Measurements from ENCODE around the gene ZFHX3.

The ZFHX3 gene

DNA sequence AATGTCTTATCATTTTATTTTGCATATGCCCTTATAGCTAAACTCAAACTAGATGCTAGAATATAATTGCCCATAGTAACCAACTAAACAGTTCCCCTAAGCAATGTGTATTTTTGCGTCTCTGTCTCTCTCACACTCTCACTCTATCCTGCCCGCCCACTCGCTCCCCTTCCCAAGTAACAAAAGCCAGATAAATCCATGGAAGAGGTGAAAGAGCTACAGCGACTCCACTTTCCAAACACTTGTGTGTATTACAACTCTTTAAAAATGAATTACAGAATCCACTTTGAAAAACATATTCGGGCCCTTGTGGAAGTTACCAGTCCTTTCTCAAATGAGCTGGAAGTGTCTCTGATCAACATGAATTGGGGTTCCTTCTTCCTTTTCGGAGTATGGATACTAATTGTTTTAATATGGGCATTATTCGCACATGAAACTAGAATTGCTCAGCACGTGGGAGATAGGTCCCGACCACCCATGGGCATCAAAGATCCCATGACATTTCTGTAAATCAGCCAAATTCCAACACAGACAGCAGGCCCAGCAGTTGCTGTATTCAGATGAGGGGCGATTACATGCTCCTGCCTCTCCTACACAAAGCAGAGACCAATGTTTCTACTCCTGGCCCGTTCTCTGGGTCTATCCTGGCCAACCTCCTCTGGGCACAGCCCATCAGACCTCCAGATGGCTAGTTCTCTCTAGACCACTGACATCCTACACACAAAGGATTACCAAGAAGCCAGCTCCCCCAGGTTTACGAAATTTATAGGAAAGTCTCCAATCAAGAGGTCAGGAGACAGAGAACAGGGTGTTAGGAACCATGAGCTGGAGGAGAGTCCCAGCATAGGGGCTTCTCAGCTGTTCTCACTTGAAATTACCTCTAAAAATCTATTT is 121.5 kb downstream of the ZFHX3 start:
- no peak overlapping the region for H3K9ac ChIP-seq

GRCh38 chr16:72925631-72925979 is 122.3 kb downstream of the ZFHX3 start:
- Histone ChIP-seq H3K79me2 (ENCODE audit: insufficient read depth, low read depth) (no peaks in the 10 kb centered on the region), H3K27me3 (ENCODE audit: insufficient read depth, low read depth) (no peaks in the 10 kb centered on the region), H4K20me1 (ENCODE audit: insufficient read depth) (no peaks in the 10 kb centered on the region), H3K27ac (no peak overlapping the region), H3K9ac (no peak overlapping the region), H3K4me1 (ENCODE audit: low read depth, poor library complexity, severe bottlenecking) (no peaks in the 10 kb centered on the region), H3K4me2 (no peak overlapping the region), H3K4me3 (IDR thresholded peaks at IDR 0.05; ENCODE audit: insufficient read depth, low read depth, low read length) (no peak overlapping the region), H3K36me3 (ENCODE audit: insufficient read depth) (no peaks in the 10 kb centered on the region), H2AFZ (ENCODE audit: low read depth) (no peak overlapping the region)
- TF ChIP-seq, protein P1, sequence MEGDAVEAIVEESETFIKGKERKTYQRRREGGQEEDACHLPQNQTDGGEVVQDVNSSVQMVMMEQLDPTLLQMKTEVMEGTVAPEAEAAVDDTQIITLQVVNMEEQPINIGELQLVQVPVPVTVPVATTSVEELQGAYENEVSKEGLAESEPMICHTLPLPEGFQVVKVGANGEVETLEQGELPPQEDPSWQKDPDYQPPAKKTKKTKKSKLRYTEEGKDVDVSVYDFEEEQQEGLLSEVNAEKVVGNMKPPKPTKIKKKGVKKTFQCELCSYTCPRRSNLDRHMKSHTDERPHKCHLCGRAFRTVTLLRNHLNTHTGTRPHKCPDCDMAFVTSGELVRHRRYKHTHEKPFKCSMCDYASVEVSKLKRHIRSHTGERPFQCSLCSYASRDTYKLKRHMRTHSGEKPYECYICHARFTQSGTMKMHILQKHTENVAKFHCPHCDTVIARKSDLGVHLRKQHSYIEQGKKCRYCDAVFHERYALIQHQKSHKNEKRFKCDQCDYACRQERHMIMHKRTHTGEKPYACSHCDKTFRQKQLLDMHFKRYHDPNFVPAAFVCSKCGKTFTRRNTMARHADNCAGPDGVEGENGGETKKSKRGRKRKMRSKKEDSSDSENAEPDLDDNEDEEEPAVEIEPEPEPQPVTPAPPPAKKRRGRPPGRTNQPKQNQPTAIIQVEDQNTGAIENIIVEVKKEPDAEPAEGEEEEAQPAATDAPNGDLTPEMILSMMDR (conservative IDR thresholded peaks at IDR 0.05; ENCODE audit: low read depth, low read length) = no peak

More for the DNA sequence above, 121.5 kb downstream of the ZFHX3 start:
- no peak overlapping the region for H3K4me3 ChIP-seq (IDR thresholded peaks at IDR 0.05; ENCODE audit: insufficient read depth, low read depth, low read length)
- H3K36me3 ChIP-seq (ENCODE audit: insufficient read depth) = no peaks in the 10 kb centered on the region
- no peaks in the 10 kb centered on the region for H4K20me1 ChIP-seq (ENCODE audit: insufficient read depth)
- H3K79me2 ChIP-seq (ENCODE audit: insufficient read depth, low read depth) = no peaks in the 10 kb centered on the region
- no peaks in the 10 kb centered on the region for H3K27me3 ChIP-seq (ENCODE audit: insufficient read depth, low read depth)
- H3K27ac ChIP-seq = no peak overlapping the region
- H3K4me1 ChIP-seq (ENCODE audit: low read depth, poor library complexity, severe bottlenecking) = no peaks in the 10 kb centered on the region
- TF ChIP-seq, protein P1 (conservative IDR thresholded peaks at IDR 0.05; ENCODE audit: low read depth, low read length) = no peak
- H2AFZ ChIP-seq (ENCODE audit: low read depth) = no peak overlapping the region
- H3K4me2 ChIP-seq = no peak overlapping the region

DNA sequence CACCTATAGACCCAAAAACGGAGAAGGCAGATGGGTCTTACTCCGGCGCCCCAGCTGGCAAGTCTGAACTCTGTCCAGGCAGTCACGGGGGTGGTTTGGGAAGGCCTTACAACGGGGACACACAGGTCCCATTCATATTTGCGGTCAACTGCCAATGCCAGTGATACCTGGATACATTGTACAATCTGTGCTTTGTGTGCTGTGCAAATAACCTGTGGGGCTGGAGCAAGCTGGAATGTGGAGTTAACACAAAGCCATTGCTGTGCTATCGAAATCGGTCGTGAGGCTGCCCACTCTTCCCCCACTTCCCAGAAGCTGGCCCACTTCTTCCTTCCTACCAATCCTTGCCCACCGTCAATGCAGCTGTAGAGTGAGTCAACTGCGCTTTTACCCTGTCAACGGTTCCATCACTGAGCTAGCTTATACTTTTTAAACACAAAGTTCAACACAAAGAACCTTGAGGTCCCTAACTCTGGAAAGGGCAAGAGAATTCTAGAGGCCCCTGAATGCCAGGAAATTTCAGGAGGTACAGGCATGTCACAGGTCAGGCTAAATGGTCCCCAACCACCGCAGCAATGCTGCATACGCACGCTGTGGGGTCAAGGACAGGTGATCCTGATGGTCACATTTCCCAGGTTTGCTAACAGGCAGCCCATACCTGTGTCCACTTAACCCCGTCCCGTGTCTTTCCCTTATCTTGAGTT is 122.8 kb downstream of the ZFHX3 start:
- Histone ChIP-seq H3K9ac (no peak overlapping the region), H3K27ac (no peak overlapping the region), H3K79me2 (ENCODE audit: insufficient read depth, low read depth) (no peaks in the 10 kb centered on the region), H4K20me1 (ENCODE audit: insufficient read depth) (no peaks in the 10 kb centered on the region), H3K36me3 (ENCODE audit: insufficient read depth) (no peaks in the 10 kb centered on the region), H3K4me2 (no peak overlapping the region), H3K4me1 (ENCODE audit: low read depth, poor library complexity, severe bottlenecking) (no peaks in the 10 kb centered on the region), H2AFZ (ENCODE audit: low read depth) (no peak overlapping the region), H3K27me3 (ENCODE audit: insufficient read depth, low read depth) (no peaks in the 10 kb centered on the region), H3K4me3 (IDR thresholded peaks at IDR 0.05; ENCODE audit: insufficient read depth, low read depth, low read length) (no peak overlapping the region)
- TF ChIP-seq, protein P1 (conservative IDR thresholded peaks at IDR 0.05; ENCODE audit: low read depth, low read length) = no peak

GRCh38 chr16:72924537-72924926 is 123.4 kb downstream of the ZFHX3 start:
- H3K36me3 ChIP-seq (ENCODE audit: insufficient read depth) = no peaks in the 10 kb centered on the region
- no peak overlapping the region for H3K27ac ChIP-seq
- H3K4me3 ChIP-seq (IDR thresholded peaks at IDR 0.05; ENCODE audit: insufficient read depth, low read depth, low read length) = no peak overlapping the region
- H2AFZ ChIP-seq (ENCODE audit: low read depth) = no peak overlapping the region
- H3K27me3 ChIP-seq (ENCODE audit: insufficient read depth, low read depth) = no peaks in the 10 kb centered on the region
- H3K9ac ChIP-seq = no peak overlapping the region
- H3K4me1 ChIP-seq (ENCODE audit: low read depth, poor library complexity, severe bottlenecking) = no peaks in the 10 kb centered on the region
- no peaks in the 10 kb centered on the region for H3K79me2 ChIP-seq (ENCODE audit: insufficient read depth, low read depth)
- no peak overlapping the region for H3K4me2 ChIP-seq
- TF ChIP-seq, protein P1 (conservative IDR thresholded peaks at IDR 0.05; ENCODE audit: low read depth, low read length) = no peak
- no peaks in the 10 kb centered on the region for H4K20me1 ChIP-seq (ENCODE audit: insufficient read depth)
